Activated CD4-positive, alpha-beta T cell treated with anti-CD3 and anti-CD28 coated beads, Interleukin-10, Interleukin-2, amounts not matched to agents 100 ng/mL and 50 ng/mL, durations not matched to agents 16 hours and 8 hours (primary cell): ENCODE data around the gene AUH.

Experiments used
- DNase-seq: peaks from one replicate; pipeline ENCODE4 v3.0.0-alpha.2; 2020

AUH gene

GRCh38 chr9:91185193-91185886, 176.4 kb downstream of the AUH start:
- DNase-seq = no peak

DNA sequence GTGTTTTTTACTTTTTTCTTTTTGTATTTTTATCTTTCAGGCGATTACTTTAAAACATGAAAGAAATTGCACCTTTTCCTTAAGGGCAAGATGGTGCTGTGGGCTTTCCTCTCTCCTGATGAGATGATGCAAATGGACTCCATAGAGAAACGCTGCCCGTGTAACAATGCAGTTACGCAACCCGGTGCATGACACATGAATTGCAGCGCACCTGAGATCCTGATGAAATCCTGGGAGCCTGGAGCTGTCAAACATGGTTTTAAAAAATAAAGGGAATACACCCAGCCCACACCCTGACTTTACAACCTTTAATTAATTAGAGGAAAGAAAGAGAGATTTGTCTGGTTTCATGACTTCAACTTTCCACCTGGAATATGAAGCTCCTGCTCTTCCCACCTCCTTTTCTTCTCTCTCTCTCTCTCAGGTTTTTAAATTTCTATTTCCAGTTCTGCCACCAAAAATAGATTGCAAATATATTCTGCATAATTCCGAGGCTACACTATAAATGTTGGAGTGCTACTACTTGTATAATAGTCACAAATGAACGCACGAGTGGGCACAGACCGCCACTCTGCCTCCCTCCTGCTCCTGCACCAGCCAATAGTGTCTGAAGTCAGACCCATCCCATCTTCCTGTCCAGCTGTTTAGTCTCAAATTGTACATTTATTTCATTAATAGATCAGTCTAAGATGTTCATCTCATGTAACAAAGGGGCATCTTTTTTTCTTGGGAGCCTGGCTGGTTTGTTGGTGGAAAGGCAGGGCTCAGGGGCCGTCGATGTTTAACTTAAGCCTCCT, 179.1 kb downstream of the AUH start:
- no peak for DNase-seq

GRCh38 chr9:91181541-91181940, 180.2 kb downstream of the AUH start:
- DNase-seq = no peak

GRCh38 chr9:91180930-91181268, 180.8 kb downstream of the AUH start:
- no peak for DNase-seq

- DNase-seq = no peak
Measured at GRCh38 chr9:91180240-91180929, 181.3 kb downstream of the AUH start.

GRCh38 chr9:91179237-91180138, 182.2 kb downstream of the AUH start:
- no peak for DNase-seq

DNA sequence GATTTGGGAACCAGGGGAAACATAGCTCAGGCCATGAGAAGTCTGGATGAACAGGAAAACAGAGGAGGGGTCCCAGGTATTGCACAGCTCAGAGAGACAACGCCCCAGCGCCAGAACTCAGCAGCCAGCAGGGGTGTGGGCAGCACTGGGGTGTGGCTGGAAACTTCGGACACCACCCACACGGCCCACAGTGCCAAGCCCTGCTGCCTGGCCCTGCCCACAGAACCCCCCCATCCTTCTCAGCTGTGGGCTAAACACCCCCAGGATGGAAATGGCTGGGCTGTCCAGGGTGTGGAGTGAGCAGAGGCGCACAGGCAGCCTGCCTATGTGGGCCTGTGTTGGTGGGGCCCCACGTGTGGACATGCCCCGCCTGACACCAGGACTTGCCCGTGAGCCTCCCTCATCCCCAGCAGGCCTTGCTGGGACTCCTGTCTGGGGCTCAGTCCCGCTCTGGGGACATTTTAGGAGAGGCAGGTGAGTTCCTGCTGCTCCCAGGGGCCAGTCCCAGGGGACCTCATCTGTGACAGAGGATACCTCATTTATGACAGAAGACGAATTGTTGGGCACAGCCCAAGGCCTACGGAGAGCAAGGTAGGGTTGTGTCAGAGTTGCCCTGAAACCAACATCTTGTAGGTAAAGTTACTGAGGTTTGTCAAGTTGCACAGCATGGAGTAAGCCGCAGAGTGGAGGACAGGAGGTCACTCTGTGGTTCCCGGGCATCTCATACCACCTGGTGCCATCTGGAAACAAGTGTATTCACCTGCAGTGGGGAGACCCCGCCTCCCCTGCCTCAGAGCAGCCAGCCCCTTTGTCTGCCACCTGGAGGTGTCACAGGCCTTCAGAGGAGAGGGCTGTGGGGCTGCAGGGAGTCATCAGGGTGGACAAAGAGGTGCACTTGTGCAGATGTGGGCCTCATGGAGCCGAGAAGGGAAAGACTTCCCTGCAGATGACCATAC, 183.2 kb downstream of the AUH start:
- DNase-seq = no peak

DNA sequence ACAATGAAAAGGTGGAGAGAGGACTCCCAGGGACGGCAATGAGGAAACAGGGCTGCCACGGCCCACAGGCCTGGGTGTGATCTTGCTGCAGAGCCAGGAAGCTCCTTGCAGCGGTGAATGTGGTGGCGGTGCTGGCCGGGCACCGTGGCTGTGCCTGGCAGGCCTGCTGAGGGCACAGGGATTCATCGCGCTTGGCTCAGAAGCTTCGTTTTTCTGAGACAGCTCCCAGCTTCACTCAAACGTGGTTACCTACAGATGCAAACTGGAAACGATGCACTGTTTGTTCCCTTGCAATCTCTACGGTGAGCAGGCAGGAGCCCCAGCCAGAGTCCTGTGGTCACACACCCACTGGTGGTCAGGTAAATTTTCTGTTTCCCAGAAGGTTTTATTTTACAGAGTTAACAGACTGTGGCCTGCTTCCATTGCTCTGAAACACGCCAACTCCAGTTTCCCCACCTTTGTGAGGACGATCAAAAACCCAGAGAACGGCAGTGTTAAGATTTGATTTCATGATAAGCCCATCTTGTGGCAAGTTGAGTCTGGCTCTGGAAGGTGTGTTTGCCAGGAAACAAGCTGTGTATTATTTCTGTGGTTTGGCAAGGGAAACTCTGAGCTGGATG, 183.9 kb downstream of the AUH start:
- peak; percentile 65 for DNase-seq

- no peak for DNase-seq
Measured at GRCh38 chr9:91177081-91177480, 184.6 kb downstream of the AUH start.

DNA sequence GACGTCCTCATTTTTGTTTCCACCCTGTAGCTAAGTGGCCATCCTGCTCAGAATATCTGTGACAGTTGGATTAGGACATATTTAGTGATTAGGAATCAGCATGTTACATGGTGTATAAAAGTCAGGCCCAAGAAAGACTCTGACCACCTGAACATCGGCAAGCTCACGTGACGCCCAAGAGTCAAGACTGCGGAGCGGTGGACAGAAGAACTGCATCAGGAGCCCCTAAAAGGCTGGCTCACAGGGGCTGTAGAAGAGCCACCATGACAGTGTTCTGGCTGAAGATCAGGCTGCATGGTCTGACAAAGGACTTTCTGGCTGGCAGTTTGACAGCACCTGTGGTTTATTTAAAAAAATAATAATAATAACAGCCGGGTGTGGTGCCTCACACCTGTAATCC, 185.3 kb downstream of the AUH start:
- no peak for DNase-seq

DNA sequence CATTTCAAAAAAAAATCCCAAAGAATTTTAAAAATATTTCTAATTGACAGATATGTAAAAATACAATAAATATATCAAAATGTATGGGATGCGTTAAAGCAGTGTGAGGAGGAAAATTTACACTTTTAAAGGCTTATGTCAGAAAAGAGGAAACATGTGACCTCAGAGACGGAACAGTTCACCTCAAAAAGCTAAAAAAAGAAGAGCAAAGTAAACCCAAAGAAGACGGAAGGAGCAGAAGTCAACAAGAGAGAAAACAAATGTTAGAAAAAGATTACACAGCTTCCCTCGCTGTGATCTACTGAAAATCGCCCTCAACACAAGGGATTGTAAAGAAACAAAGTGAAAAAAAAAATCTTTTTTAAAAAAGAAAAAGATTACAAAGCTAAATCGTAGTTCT, 186.9 kb downstream of the AUH start:
- DNase-seq = peak; percentile 43

- no peak for DNase-seq
Measured at GRCh38 chr9:91172329-91172728, 189.4 kb downstream of the AUH start.

DNA sequence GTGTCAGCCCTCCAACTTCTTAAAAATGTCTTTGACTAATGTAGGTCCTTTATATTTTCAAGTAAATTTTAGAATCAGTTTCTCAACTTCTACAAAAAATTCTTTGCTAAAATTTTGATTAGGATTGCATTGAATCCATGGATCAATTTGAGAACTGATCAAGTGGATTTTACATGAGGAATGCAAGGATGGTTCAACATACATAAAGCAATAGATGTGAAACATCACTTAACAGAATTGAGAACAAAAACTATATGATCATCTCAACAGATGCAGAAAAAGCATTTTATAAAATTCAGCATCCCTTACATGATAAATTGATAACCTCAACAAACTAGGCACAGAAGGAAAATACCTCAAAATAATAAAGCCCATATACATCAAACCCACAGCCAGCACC, 190.8 kb downstream of the AUH start:
- no peak for DNase-seq

GRCh38 chr9:91166796-91167366, 194.8 kb downstream of the AUH start:
- no peak for DNase-seq

DNA sequence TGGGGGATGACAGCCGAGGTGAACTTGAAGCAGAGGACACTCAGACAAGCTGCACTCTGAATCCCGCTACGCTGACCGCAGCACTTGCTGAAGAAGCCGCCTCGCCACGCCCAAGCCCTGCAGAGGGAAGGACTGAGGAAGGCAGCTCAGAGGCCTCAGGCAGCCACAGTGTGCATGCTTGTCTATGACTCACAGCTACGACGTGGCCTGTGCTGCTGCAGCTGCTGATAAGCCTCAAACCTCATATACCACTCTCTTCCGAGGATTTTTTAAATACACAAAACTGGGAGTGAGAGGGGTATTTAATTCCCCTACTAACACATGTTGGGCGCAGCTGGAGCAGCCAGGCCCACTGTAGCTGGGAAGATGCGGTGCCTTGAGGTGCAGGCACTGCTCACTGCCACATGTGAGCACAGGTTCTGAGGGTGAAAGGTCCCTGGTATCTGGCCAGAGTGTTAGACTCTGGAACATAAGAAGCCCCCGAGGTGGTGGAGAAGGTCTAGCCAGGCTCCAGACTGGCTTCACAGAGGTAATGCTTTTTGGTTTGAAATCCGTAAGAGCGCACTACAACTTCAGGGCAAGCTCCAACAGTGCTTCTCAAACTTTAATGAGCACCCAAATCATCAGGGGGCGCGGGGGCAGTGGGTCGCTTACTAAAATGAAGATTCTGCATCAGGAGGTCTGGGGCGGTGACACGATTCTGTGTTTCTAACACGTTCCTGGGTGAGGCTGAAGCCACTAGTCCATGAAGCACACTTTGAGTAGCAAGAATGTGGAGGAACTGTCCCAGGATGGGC, 196.8 kb downstream of the AUH start:
- DNase-seq = peak; percentile 93
